ENCODE results near the gene ENPP3. TPM values are rescaled to one million over a fixed set of nuclear protein-coding genes. Genes with fewer than 3 reads are reported as not detected.

Gene ENPP3
- total and polyA plus RNA-seq, 2 donors (not counting 1 experiment from before 2014, with no cell fraction given): 0.18 to 0.25 TPM

DNA sequence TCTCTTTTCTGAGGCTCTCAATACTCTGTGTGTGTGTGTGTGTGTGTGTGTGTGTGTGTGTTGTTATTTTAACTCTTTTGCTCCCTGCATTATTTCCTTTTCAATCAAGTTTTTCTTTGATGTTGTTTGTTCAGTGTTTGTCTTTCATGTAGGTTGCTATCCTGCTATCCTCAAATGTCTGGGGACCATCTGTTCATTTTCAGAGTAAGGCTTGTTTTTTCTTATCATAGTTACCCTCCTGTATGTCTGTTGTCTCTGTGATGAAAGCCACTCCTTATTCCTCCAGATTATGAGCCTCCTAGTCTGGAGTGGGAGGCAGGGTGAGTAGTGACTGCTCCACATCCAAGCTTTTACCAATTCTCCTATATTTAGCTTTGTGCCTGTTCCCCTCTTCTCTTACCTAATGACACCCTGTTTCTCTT lies 9.2 kb downstream of the ENPP3 start:
- POLR2A ChIA-PET: no interaction called here
- no peaks in the 10 kb centered on the region for H3K4me1 Mint-ChIP-seq
- H3K27ac Mint-ChIP-seq: no peak overlapping the region
- ATAC-seq (ENCODE audit: low read depth) (no peak), DNase-seq (no peak)
- Histone ChIP-seq H3K36me3 (replicated peaks in 1 of 2; ENCODE audit: control extremely low read depth in 1 of 2, control insufficient read depth in 1 of 2, extremely low read depth in 1 of 2, insufficient read depth in 2 of 2, low read length in 1 of 2) (no peaks in the 10 kb centered on the region), H3K27me3 (replicated peaks in 1 of 4; ENCODE audit: control extremely low read depth in 1 of 4, control insufficient read depth in 3 of 4, insufficient read depth in 4 of 4, low read length in 3 of 4) (peaks cover 0 to 5% (median 0%) of the 10 kb centered on the region in 4 experiments), H3K9me3 (ENCODE audit: control extremely low read depth in 1 of 3, control insufficient read depth in 2 of 3, insufficient read depth in 1 of 3, low read length in 2 of 3) (no peaks in the 10 kb centered on the region), H3K4me1 (ENCODE audit: control insufficient read depth in 2 of 2, insufficient read depth in 2 of 2, low read length in 2 of 2) (no peaks in the 10 kb centered on the region), H3K4me3 (ENCODE audit: control extremely low read depth in 1 of 5, extremely low read depth in 1 of 5, insufficient read depth in 1 of 5, low read depth in 2 of 5, low read length in 4 of 5) (no peak overlapping the region), H3K79me2 (ENCODE audit: control insufficient read depth, insufficient read depth, low read length) (no peaks in the 10 kb centered on the region), H2AFZ (ENCODE audit: insufficient read depth, low read depth, low read length, poor library complexity, severe bottlenecking) (no peak overlapping the region), H3K27ac (ENCODE audit: low read length in 2 of 2) (no peak overlapping the region), H3K9ac (ENCODE audit: low read length) (no peak overlapping the region), H4K20me1 (ENCODE audit: control insufficient read depth, insufficient read depth, low read length, poor library complexity, severe bottlenecking) (no peaks in the 10 kb centered on the region), H3K4me2 (replicated peaks; ENCODE audit: low read depth, low read length, poor library complexity, severe bottlenecking) (no peak overlapping the region)
- peaks cover 9% of the 10 kb centered on the region for H3K27me3 Mint-ChIP-seq
- TF ChIP-seq, protein P1, sequence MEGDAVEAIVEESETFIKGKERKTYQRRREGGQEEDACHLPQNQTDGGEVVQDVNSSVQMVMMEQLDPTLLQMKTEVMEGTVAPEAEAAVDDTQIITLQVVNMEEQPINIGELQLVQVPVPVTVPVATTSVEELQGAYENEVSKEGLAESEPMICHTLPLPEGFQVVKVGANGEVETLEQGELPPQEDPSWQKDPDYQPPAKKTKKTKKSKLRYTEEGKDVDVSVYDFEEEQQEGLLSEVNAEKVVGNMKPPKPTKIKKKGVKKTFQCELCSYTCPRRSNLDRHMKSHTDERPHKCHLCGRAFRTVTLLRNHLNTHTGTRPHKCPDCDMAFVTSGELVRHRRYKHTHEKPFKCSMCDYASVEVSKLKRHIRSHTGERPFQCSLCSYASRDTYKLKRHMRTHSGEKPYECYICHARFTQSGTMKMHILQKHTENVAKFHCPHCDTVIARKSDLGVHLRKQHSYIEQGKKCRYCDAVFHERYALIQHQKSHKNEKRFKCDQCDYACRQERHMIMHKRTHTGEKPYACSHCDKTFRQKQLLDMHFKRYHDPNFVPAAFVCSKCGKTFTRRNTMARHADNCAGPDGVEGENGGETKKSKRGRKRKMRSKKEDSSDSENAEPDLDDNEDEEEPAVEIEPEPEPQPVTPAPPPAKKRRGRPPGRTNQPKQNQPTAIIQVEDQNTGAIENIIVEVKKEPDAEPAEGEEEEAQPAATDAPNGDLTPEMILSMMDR (IDR thresholded peaks at IDR 0.05): no peak
- TF ChIP-seq EZH2 (IDR thresholded peaks at IDR 0.05; ENCODE audit: borderline replicate concordance, insufficient read depth, low read depth, low read length, poor library complexity, severe bottlenecking): no peak
- CTCF ChIA-PET: no interaction called here
- H3K4me3 Mint-ChIP-seq: no peak overlapping the region
- no peaks in the 10 kb centered on the region for H3K9me3 Mint-ChIP-seq (ENCODE audit: insufficient read depth)
- intact Hi-C loops (cut with micrococcal nuclease): no loop called here

DNA sequence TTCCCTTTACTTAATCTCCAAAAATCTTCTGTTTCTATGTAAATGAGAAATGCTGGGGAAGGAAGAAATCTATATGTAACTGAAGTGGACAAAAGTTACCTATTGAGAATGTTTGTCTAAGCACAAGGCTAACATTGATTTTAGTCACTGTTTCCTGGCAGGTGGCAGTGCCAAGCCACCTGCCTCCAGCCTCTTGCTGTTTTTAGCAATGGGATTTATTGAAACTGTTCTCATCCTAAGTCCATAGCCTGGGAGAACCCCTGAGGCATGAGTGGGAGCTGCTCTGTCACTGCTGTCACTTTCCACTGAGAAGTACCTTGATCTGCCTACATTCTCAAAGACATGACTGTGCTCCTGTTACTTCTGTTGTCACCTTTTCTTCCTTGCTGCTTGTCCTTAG lies 14.7 kb downstream of the ENPP3 start:
- Mint-ChIP-seq H3K27me3 (peaks cover 9% of the 10 kb centered on the region), H3K4me1 (peaks cover 4% of the 10 kb centered on the region), H3K27ac (no peak overlapping the region), H3K9me3 (ENCODE audit: insufficient read depth) (no peaks in the 10 kb centered on the region), H3K4me3 (no peak overlapping the region)
- no peaks in the 10 kb centered on the region for H3K79me2 ChIP-seq (ENCODE audit: control insufficient read depth, insufficient read depth, low read length)
- H3K4me2 ChIP-seq (replicated peaks; ENCODE audit: low read depth, low read length, poor library complexity, severe bottlenecking): no peak overlapping the region
- no peak overlapping the region for H3K27ac ChIP-seq (ENCODE audit: low read length in 2 of 2)
- POLR2A ChIA-PET: no interaction called here
- peaks cover 0 to 5% of the 10 kb centered on the region in 2 donors for H3K4me1 ChIP-seq (ENCODE audit: control insufficient read depth in 2 of 2, insufficient read depth in 2 of 2, low read length in 2 of 2)
- no peak overlapping the region for H3K9ac ChIP-seq (ENCODE audit: low read length)
- no peaks in the 10 kb centered on the region for H3K9me3 ChIP-seq (ENCODE audit: control extremely low read depth in 1 of 3, control insufficient read depth in 2 of 3, insufficient read depth in 1 of 3, low read length in 2 of 3)
- H3K4me3 ChIP-seq (ENCODE audit: control extremely low read depth in 1 of 5, extremely low read depth in 1 of 5, insufficient read depth in 1 of 5, low read depth in 2 of 5, low read length in 4 of 5): no peak overlapping the region
- no peak for TF ChIP-seq EZH2 (IDR thresholded peaks at IDR 0.05; ENCODE audit: borderline replicate concordance, insufficient read depth, low read depth, low read length, poor library complexity, severe bottlenecking)
- TF ChIP-seq, protein P1 (IDR thresholded peaks at IDR 0.05): no peak
- DNase-seq (no peak), ATAC-seq (ENCODE audit: low read depth) (no peak)
- CTCF ChIA-PET: no interaction called here
- H3K36me3 ChIP-seq (replicated peaks in 1 of 2; ENCODE audit: control extremely low read depth in 1 of 2, control insufficient read depth in 1 of 2, extremely low read depth in 1 of 2, insufficient read depth in 2 of 2, low read length in 1 of 2): no peaks in the 10 kb centered on the region
- intact Hi-C loops (cut with micrococcal nuclease): no loop called here
- H3K27me3 ChIP-seq (replicated peaks in 1 of 4; ENCODE audit: control extremely low read depth in 1 of 4, control insufficient read depth in 3 of 4, insufficient read depth in 4 of 4, low read length in 3 of 4): peaks cover 0 to 5% (median 0%) of the 10 kb centered on the region in 4 experiments
- H4K20me1 ChIP-seq (ENCODE audit: control insufficient read depth, insufficient read depth, low read length, poor library complexity, severe bottlenecking): no peaks in the 10 kb centered on the region
- H2AFZ ChIP-seq (ENCODE audit: insufficient read depth, low read depth, low read length, poor library complexity, severe bottlenecking): no peak overlapping the region
